ENCODE measurements around the gene FZR1.

- TF ChIP-seq CTCF (IDR thresholded peaks at IDR 0.05) (no peak), POLR2AphosphoS5 (IDR thresholded peaks at IDR 0.05) (no peak)
These were observed 31.5 kb downstream of the FZR1 start for GRCh38 chr19:3537438-3538240.

Measured in prostate gland (tissue), 2 donors.